Lung (tissue), 13 donors: Measurements from ENCODE around the gene TRIM13. TPM values are rescaled to one million over a fixed set of nuclear protein-coding genes. Genes with fewer than 3 reads are reported as not detected.

Source experiments
- ATAC-seq: fragments of 200-7000 bp; cut with Tn5 transposase; one replicate; pipeline ENCODE4 v1.9.1; 2020; ENCODE audit warnings: moderate number of reproducible peaks; ENCODE audit not compliant: insufficient read depth, low FRiP score
- DNase-seq, 3 donors: peaks; one replicate each; pipeline ENCODE4 v3.0.0-alpha.2; 2013 to 2017
- H3K27ac ChIP-seq, 2 donors: one replicate each; pipeline ENCODE4 v1.5.1; 2013; ENCODE audit warnings: mild to moderate bottlenecking in 2 of 2, moderate library complexity in 2 of 2, control low read depth in 1 of 2, inconsistent platforms in 1 of 2, low read depth in 1 of 2, low read length in 1 of 2
- H3K27me3 ChIP-seq, 3 donors: one replicate each; pipeline ENCODE4 v1.5.1; 2013; ENCODE audit warnings: low read length in 2 of 3; ENCODE audit not compliant: control insufficient read depth in 3 of 3, insufficient read depth in 3 of 3
- H3K36me3 ChIP-seq, 4 donors: one replicate each; pipeline ENCODE4 v1.5.1; 2013; ENCODE audit warnings: low read length in 4 of 4, mild to moderate bottlenecking in 1 of 4, moderate library complexity in 1 of 4; ENCODE audit not compliant: control insufficient read depth in 4 of 4, insufficient read depth in 4 of 4
- H3K4me1 ChIP-seq, 5 donors: one replicate each; pipeline ENCODE4 v1.5.1; 2013; ENCODE audit warnings: low read length in 5 of 5, mild to moderate bottlenecking in 2 of 5, moderate library complexity in 1 of 5; ENCODE audit not compliant: control insufficient read depth in 5 of 5, insufficient read depth in 5 of 5
- H3K4me3 ChIP-seq: one replicate; pipeline ENCODE4 v1.5.1; 2013; ENCODE audit warnings: mild to moderate bottlenecking, control low read depth, moderate library complexity
- H3K9ac ChIP-seq, 2 donors: one replicate each; pipeline ENCODE4 v1.5.1; 2013; ENCODE audit warnings: low read length in 2 of 2, control low read depth in 1 of 2; ENCODE audit not compliant: insufficient read depth in 1 of 2
- H3K9me3 ChIP-seq, 4 donors: one replicate each; pipeline ENCODE4 v1.5.1; 2013; ENCODE audit warnings: low read length in 3 of 4, mild to moderate bottlenecking in 1 of 4, moderate library complexity in 1 of 4; ENCODE audit not compliant: control insufficient read depth in 4 of 4, insufficient read depth in 3 of 4
- CTCF ChIP-seq: IDR thresholded peaks from 2 replicates; pipeline ENCODE4 v1.5.1; 2012; ENCODE audit warnings: mild to moderate bottlenecking; ENCODE audit errors: control extremely low read depth, extremely low read depth
- WGBS, 2 donors: extraction: QIAGEN DNeasy Blood & Tissue Kit; methylation state at CpG; one replicate each; pipeline ENCODE4 v1.1.7; 2013; 5-methylcytosine and 5-hydroxymethylcytosine counted together
- polyA plus RNA-seq, 2 donors: library from polyadenylated mRNA; stranded (reverse); fragments of 200-250 nt; gene quantifications; one replicate each; pipeline ENCODE4 v1.2.1, GENCODE V29; 2013
- small RNA-seq: library from RNA; depleted of rRNA; stranded (forward); fragments of <200 nt; gene quantifications from one replicate; pipeline ENCODE3, GENCODE V24; 2014; ENCODE audit warnings: low replicate concordance
- total RNA-seq, 2 donors: library from RNA; depleted of rRNA in 1 of 2; stranded (reverse); fragments of >200 nt in 1 of 2; gene quantifications; one replicate each; pipeline ENCODE4 v1.2.1, GENCODE V29; 2014 to 2021
- donor health status: control.
- donor health status: control.
- donor health status: Bipolar disorder and iron deficiency.
- donor health status: healthy.
- donor health status: DM: yes; HTN: yes; CAD: no.

Gene TRIM13
- total and polyA plus RNA-seq, 4 donors = 14.9 to 45.4 (median 30.2) TPM

GRCh38 chr13:50065712-50066111, 68.9 kb downstream of the TRIM13 start:
- H3K4me1 ChIP-seq = peaks cover 0 to 11% (median 0%) of the 10 kb centered on the region in 5 donors
- peaks cover 0 to 27% (median 7%) of the 10 kb centered on the region in 4 donors for H3K36me3 ChIP-seq
- H3K9ac ChIP-seq = no peak overlapping the region
- ATAC-seq (no peak), DNase-seq (no peak)
- 90 to 94% methylated on average over 1 of the region's 1 CpG for WGBS, 2 donors
- no peaks in the 10 kb centered on the region for H3K27me3 ChIP-seq
- no peak overlapping the region for H3K4me3 ChIP-seq
- no peak for TF ChIP-seq CTCF
- no peak overlapping the region for H3K27ac ChIP-seq
- no peaks in the 10 kb centered on the region for H3K9me3 ChIP-seq

Small RNA genes within 50 kb of the gene (small RNA-seq; reads per million reads assigned to genes)
- gene MIR16-1 (2.3 reads per million, percentile 91 among the genes with 10 or more reads in this experiment), gene MIR3613 (1.9 reads per million, percentile 90 among the genes with 10 or more reads in this experiment), gene RF02105 (not detected), gene RF02106 (not detected), gene RF02107 (not detected), gene RF02108 (not detected)

Other genes with a start within 250 kb of the TRIM13 start
- 10 to 100 TPM; 30.6 to 41.6 TPM for gene KPNA3, start 204.4 kb upstream of the TRIM13 start, total RNA-seq
- gene KPNA3, start 204.4 kb upstream of the TRIM13 start, polyA plus RNA-seq = 10 to 100 TPM; 16.2 to 17.7 TPM
- gene SPRYD7, start 60.7 kb upstream of the TRIM13 start, total RNA-seq = 10 to 100 TPM; 12.0 to 14.3 TPM
- 10 to 100 TPM in 1 of 2 donors, 1 to 10 TPM in 1; 8.2 to 16.8 TPM for gene SPRYD7, start 60.7 kb upstream of the TRIM13 start, polyA plus RNA-seq
- 10 to 100 TPM in 1 of 2 donors, 1 to 10 TPM in 1; 9.0 to 13.6 TPM for gene KCNRG, start 18.4 kb downstream of the TRIM13 start, total RNA-seq
- 1 to 10 TPM; 2.9 to 4.8 TPM for gene KCNRG, start 18.4 kb downstream of the TRIM13 start, polyA plus RNA-seq